IMR-90 (cell line): ENCODE measurements around the gene ANKH. TPM values are rescaled to one million over a fixed set of nuclear protein-coding genes. Genes with fewer than 3 reads are reported as not detected.

Experiments
- ATAC-seq: fragments of 200-7000 bp; cut with Tn5 transposase; 2 replicates; pipeline ENCODE4 v1.9.1; 2020; ENCODE audit warnings: low read depth, mild to moderate bottlenecking, moderate library complexity
- BruUV-seq: library from RNA; stranded (reverse); fragments of 400-500 nt; replicated peaks from 2 replicates; lab custom pipeline; 2021; lab: Mats Ljungman, UMichigan
- CTCF ChIA-PET: fragments of 300-600 bp; formaldehyde crosslinking; extraction: SDS; loops from one replicate; lab custom pipeline; 2021; ENCODE audit warnings: antibody characterized with exemption; lab: Yijun Ruan, JAX
- POLR2A ChIA-PET: fragments of 300-600 bp; sonication (Branson Sonifier 250); formaldehyde crosslinking; loops from one replicate; lab custom pipeline; 2022; ENCODE audit warnings: antibody characterized with exemption; ENCODE audit not compliant: unreplicated experiment; lab: Charles Lee
- DNase-seq: peaks from one replicate; pipeline ENCODE4 v3.0.0; 2013
- H2AFZ ChIP-seq: replicated peaks from 2 replicates; pipeline ENCODE3; 2013; ENCODE audit warnings: low read length, mild to moderate bottlenecking; ENCODE audit not compliant: poor library complexity
- H2AK5ac ChIP-seq: 2 replicates; pipeline ENCODE4 v1.6.1; 2013; ENCODE audit warnings: low read depth, low read length, inconsistent platforms
- H2AK9ac ChIP-seq: replicated peaks from 2 replicates; pipeline ENCODE3; 2013; ENCODE audit warnings: mild to moderate bottlenecking, low read depth, low read length, moderate library complexity; ENCODE audit not compliant: poor library complexity
- H2BK120ac ChIP-seq: 2 replicates; pipeline ENCODE4 v1.6.1; 2013; ENCODE audit warnings: low read depth, low read length, inconsistent platforms
- H2BK15ac ChIP-seq: 3 replicates; pipeline ENCODE4 v1.6.1; 2013; ENCODE audit warnings: low read depth, low read length, inconsistent platforms
- H2BK20ac ChIP-seq: 2 replicates; pipeline ENCODE4 v1.6.1; 2013; ENCODE audit warnings: low read depth, mild to moderate bottlenecking, inconsistent platforms, low read length, moderate library complexity
- H2BK5ac ChIP-seq: 2 replicates; pipeline ENCODE4 v1.6.1; 2013; ENCODE audit warnings: mild to moderate bottlenecking, low read depth, low read length, inconsistent platforms; ENCODE audit not compliant: poor library complexity, severe bottlenecking
- H3K14ac ChIP-seq: replicated peaks from 2 replicates; pipeline ENCODE4 v1.6.1; 2013; ENCODE audit warnings: low read depth, low read length, inconsistent platforms
- H3K18ac ChIP-seq: 2 replicates; pipeline ENCODE4 v1.6.1; 2013; ENCODE audit warnings: low read depth, low read length, control low read depth
- H3K23ac ChIP-seq: 2 replicates; pipeline ENCODE4 v1.6.1; 2013; ENCODE audit warnings: low read depth, low read length, inconsistent platforms
- H3K27ac ChIP-seq: 2 replicates; pipeline ENCODE4 v1.5.1; 2013; ENCODE audit warnings: mild to moderate bottlenecking, control low read depth, low read length; ENCODE audit not compliant: insufficient read depth
- H3K27me3 ChIP-seq: 2 replicates; pipeline ENCODE4 v1.6.1; 2013; ENCODE audit warnings: low read length; ENCODE audit not compliant: control insufficient read depth, insufficient read depth
- H3K36me3 ChIP-seq: 2 replicates; pipeline ENCODE4 v1.6.1; 2013; ENCODE audit warnings: low read length, mixed read lengths; ENCODE audit not compliant: control insufficient read depth, insufficient read depth
- H3K4ac ChIP-seq: 2 replicates; pipeline ENCODE4 v1.6.1; 2013; ENCODE audit warnings: low read depth, low read length, inconsistent platforms
- H3K4me1 ChIP-seq: 2 replicates; pipeline ENCODE4 v1.6.1; 2013; ENCODE audit warnings: low read length, mixed read lengths; ENCODE audit not compliant: control insufficient read depth, insufficient read depth
- H3K4me2 ChIP-seq: 2 replicates; pipeline ENCODE4 v1.6.1; 2013; ENCODE audit warnings: low read depth, mild to moderate bottlenecking, control low read depth, low read length, moderate library complexity
- H3K4me3 ChIP-seq: 2 replicates; pipeline ENCODE4 v1.5.1; 2013; ENCODE audit warnings: low read depth, mild to moderate bottlenecking, control low read depth, low read length, moderate library complexity; ENCODE audit not compliant: insufficient read depth
- H3K56ac ChIP-seq: 2 replicates; pipeline ENCODE4 v1.6.1; 2013; ENCODE audit warnings: low read length, inconsistent platforms; ENCODE audit not compliant: insufficient read depth; ENCODE audit errors: extremely low read depth
- H3K79me1 ChIP-seq, 2 experiments: 2 replicates each; pipeline ENCODE4 v1.6.1; 2013; ENCODE audit warnings: low read length in 2 of 2, inconsistent platforms in 1 of 2, low read depth in 1 of 2
- H3K9ac ChIP-seq: 2 replicates; pipeline ENCODE4 v1.6.1; 2013; ENCODE audit warnings: low read depth, low read length, control low read depth
- H3K9me1 ChIP-seq: 2 replicates; pipeline ENCODE4 v1.6.1; 2013; ENCODE audit warnings: low read length, inconsistent platforms; ENCODE audit not compliant: insufficient read depth
- H3K9me3 ChIP-seq: 2 replicates; pipeline ENCODE4 v1.6.1; 2013; ENCODE audit warnings: low read length; ENCODE audit not compliant: control insufficient read depth, insufficient read depth
- H4K20me1 ChIP-seq: 2 replicates; pipeline ENCODE4 v1.6.1; 2013; ENCODE audit warnings: low read length, inconsistent platforms; ENCODE audit not compliant: insufficient read depth
- H4K5ac ChIP-seq: 2 replicates; pipeline ENCODE4 v1.6.1; 2013; ENCODE audit warnings: mild to moderate bottlenecking, low read depth, low read length, control low read depth
- H4K8ac ChIP-seq, 2 experiments: 2 replicates each; pipeline ENCODE4 v1.6.1; 2013; ENCODE audit warnings: low read depth in 2 of 2, low read length in 2 of 2, control low read depth in 1 of 2, inconsistent platforms in 1 of 2
- H4K91ac ChIP-seq: 2 replicates; pipeline ENCODE4 v1.6.1; 2013; ENCODE audit warnings: low read depth, low read length, inconsistent platforms; ENCODE audit not compliant: insufficient read depth
- CHD1 ChIP-seq: IDR thresholded peaks from 2 replicates; pipeline ENCODE4 v1.6.1; 2012; ENCODE audit warnings: low read depth, low read length, improper control_type of control experiment
- NFE2L2 ChIP-seq: fragments of 150-350 bp; IDR thresholded peaks from 2 replicates; pipeline ENCODE4 v1.6.1; 2016; ENCODE audit warnings: low read depth, mild to moderate bottlenecking, low read length
- RCOR1 ChIP-seq: IDR thresholded peaks from 2 replicates; pipeline ENCODE4 v1.6.1; 2012; ENCODE audit warnings: mild to moderate bottlenecking, low read length, improper control_type of control experiment; ENCODE audit not compliant: insufficient replicate concordance
- WGBS, 2 experiments: methylation state at CpG; one replicate each; pipeline versions ENCODE4 v1.1.5 to v1.1.7; 2013; ENCODE audit warnings: missing lambda C conversion rate in 2 of 2; ENCODE audit not compliant: insufficient read length in 1 of 2; ENCODE audit errors: extremely low coverage in 2 of 2; 5-methylcytosine and 5-hydroxymethylcytosine counted together
- dilution Hi-C: fragments of 300-500 bp; cut with HindIII; formaldehyde crosslinking; loops from one replicate; pipeline ENCODE4 v1.14.3; 2018; ENCODE audit warnings: low sequenced_read_pairs; ENCODE audit not compliant: unreplicated experiment
- in situ Hi-C: fragments of 300-500 bp; cut with MboI; formaldehyde crosslinking; loops from 3 replicates; pipeline ENCODE4 v1.14.3; 2019; ENCODE audit warnings: low sequenced_read_pairs, inconsistent platforms, mixed read lengths
- intact Hi-C: fragments of 100-400 bp; cut with micrococcal nuclease; formaldehyde crosslinking; loops from 2 replicates; pipeline ENCODE4 v1.10.0; 2022
- polyA plus RNA-seq, 3 experiments: library from polyadenylated mRNA; depleted of rRNA; stranded (reverse); fragments of >200 nt; gene quantifications; 2 replicates each; pipeline ENCODE4 v1.2.3, GENCODE V29; 2012; ENCODE audit warnings: low replicate concordance in 1 of 3
- total RNA-seq: library from RNA; depleted of rRNA; stranded (reverse); fragments of >200 nt; gene quantifications from 2 replicates; pipeline ENCODE4 v1.2.3, GENCODE V29; 2012
- TF ChIP-seq, protein P1 (sequence below): fragments of 150-350 bp; IDR thresholded peaks from 2 replicates; pipeline ENCODE4 v1.6.1; 2016; ENCODE audit warnings: low read depth, mild to moderate bottlenecking, low read length, moderate library complexity, borderline replicate concordance

ANKH gene
- total and polyA plus RNA-seq, 2 of the 4 experiments (the other 2 are of a cell fraction): 5.2 to 17.2 TPM

DNA sequence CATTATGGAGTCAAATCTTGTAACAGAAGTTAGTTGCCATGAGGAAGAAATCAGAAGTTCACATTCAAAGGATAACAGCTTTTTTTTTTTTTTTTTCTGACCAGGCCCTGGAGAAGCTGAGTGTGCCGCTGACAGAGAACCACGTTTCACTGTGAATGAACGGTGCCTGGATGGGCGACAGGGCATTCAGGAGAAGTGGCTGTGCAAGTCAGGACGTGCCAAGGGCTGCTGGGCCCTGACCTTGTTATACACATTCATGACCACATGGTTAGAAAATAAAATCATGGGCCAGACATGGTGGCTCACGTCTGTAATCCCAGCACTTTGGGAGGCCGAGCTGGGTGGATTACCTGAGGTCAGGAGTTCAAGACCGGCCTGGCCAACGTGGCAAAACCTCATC lies 91.6 kb downstream of the ANKH start:
- no peak overlapping the region for H4K5ac ChIP-seq
- intact Hi-C loops: no loop called here
- H3K4me3 ChIP-seq: no peak overlapping the region
- no peaks in the 10 kb centered on the region; a peak in 2 of 4 replicates for H3K79me1 ChIP-seq
- H4K20me1 ChIP-seq: no peaks in the 10 kb centered on the region
- no peak overlapping the region for H3K4me2 ChIP-seq
- no peaks in the 10 kb centered on the region; the same call in 1 of the 2 replicates for H3K36me3 ChIP-seq
- peaks cover 5% of the 10 kb centered on the region; the same call in 1 of the 2 replicates for H3K9me1 ChIP-seq
- no peak overlapping the region for H2BK15ac ChIP-seq
- no peak overlapping the region for H4K8ac ChIP-seq
- H3K27me3 ChIP-seq: no peaks in the 10 kb centered on the region
- no peak overlapping the region for H2BK120ac ChIP-seq
- no peak overlapping the region for H2AFZ ChIP-seq
- WGBS, 2 experiments: no CpG with 5 or more reads among the region's 9 CpGs
- no peak overlapping the region for H3K27ac ChIP-seq
- H2AK5ac ChIP-seq: no peak overlapping the region
- no peak overlapping the region for H2BK5ac ChIP-seq
- ATAC-seq (no peak), DNase-seq (no peak)
- in situ Hi-C loops: no loop called here
- no peak overlapping the region for H2AK9ac ChIP-seq
- no peak overlapping the region for H3K56ac ChIP-seq
- H3K9ac ChIP-seq: no peak overlapping the region
- no peak overlapping the region for H3K18ac ChIP-seq
- H3K14ac ChIP-seq: no peak overlapping the region
- TF ChIP-seq NFE2L2 (no peak), RCOR1 (no peak), CHD1 (no peak)
- TF ChIP-seq, protein P1, sequence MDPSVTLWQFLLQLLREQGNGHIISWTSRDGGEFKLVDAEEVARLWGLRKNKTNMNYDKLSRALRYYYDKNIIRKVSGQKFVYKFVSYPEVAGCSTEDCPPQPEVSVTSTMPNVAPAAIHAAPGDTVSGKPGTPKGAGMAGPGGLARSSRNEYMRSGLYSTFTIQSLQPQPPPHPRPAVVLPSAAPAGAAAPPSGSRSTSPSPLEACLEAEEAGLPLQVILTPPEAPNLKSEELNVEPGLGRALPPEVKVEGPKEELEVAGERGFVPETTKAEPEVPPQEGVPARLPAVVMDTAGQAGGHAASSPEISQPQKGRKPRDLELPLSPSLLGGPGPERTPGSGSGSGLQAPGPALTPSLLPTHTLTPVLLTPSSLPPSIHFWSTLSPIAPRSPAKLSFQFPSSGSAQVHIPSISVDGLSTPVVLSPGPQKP: no peak
- ChIA-PET POLR2A (interaction anchor here (0.6 to 0.8 kb wide), 4 partner anchors 11 to 1545 kb away, joined by 3 to 4 read pairs (median 4); no protein-coding TSS in a partner anchor), CTCF (no interaction called here)
- no peak overlapping the region for H3K4ac ChIP-seq
- H3K9me3 ChIP-seq: peaks cover 5% of the 10 kb centered on the region
- no peak overlapping the region for H4K91ac ChIP-seq
- dilution Hi-C loops: no loop called here
- no peak overlapping the region for H3K23ac ChIP-seq
- BruUV-seq: no TSS peak
- no peaks in the 10 kb centered on the region for H3K4me1 ChIP-seq
- H2BK20ac ChIP-seq: no peak overlapping the region
